HepG2 (cell line): Measurements from ENCODE around the gene ANAPC16. TPM values are rescaled to one million over a fixed set of nuclear protein-coding genes. Genes with fewer than 3 reads are reported as not detected.

ENCODE experiments used
- HES4 ChIP-seq: sonication (generic); formaldehyde crosslinking; IDR thresholded peaks from 2 replicates; pipeline ENCODE4 v1.9.0; 2021; ENCODE audit warnings: mild to moderate bottlenecking, missing genetic modification reagents, borderline replicate concordance
- RAD21 ChIP-seq: fragments of 450-650 bp; formaldehyde crosslinking; IDR thresholded peaks from 2 replicates; pipeline ENCODE4 v1.5.0; 2020; ENCODE audit warnings: mild to moderate bottlenecking
- SMARCE1 ChIP-seq: fragments of 450-650 bp; IDR thresholded peaks from 2 replicates; pipeline ENCODE4 v1.6.1; 2017; ENCODE audit warnings: borderline replicate concordance
- TCF12 ChIP-seq, 2 experiments: fragments of 450-650 bp in 1 of 2; sonication (generic) in 1 of 2; formaldehyde crosslinking in 1 of 2; IDR thresholded peaks; 2 replicates each; pipeline versions ENCODE4 v1.6.1 to v1.8.0; 2017 to 2022; ENCODE audit warnings: antibody characterized with exemption in 1 of 2, mild to moderate bottlenecking in 1 of 2, missing genetic modification reagents in 1 of 2, moderate library complexity in 1 of 2
- TGIF2 ChIP-seq: IDR thresholded peaks from 2 replicates; pipeline ENCODE4 v1.6.1; 2016; ENCODE audit warnings: control low read depth, missing compliant biosample characterization
- ZBTB8A ChIP-seq: sonication (generic); formaldehyde crosslinking; IDR thresholded peaks from 2 replicates; pipeline ENCODE4 v1.4.0; 2020; ENCODE audit warnings: mild to moderate bottlenecking, low read depth, missing genetic modification reagents, borderline replicate concordance
- ZMYM3 ChIP-seq: sonication (generic); formaldehyde crosslinking; IDR thresholded peaks from 2 replicates; pipeline ENCODE4 v1.5.1; 2020; ENCODE audit warnings: mild to moderate bottlenecking, missing genetic modification reagents
- ZNF552 ChIP-seq: sonication (generic); formaldehyde crosslinking; IDR thresholded peaks from 2 replicates; pipeline ENCODE4 v1.9.0; 2022; ENCODE audit warnings: missing genetic modification reagents, mild to moderate bottlenecking, borderline replicate concordance
- ZSCAN22 ChIP-seq: sonication (generic); formaldehyde crosslinking; IDR thresholded peaks from 2 replicates; pipeline ENCODE4 v1.4.0; 2020; ENCODE audit warnings: mild to moderate bottlenecking, missing genetic modification reagents
- polyA plus RNA-seq, 8 experiments: library from polyadenylated mRNA; depleted of rRNA in 3 of 8; stranded (reverse) in 7 of 8; unstranded in 1 of 8; fragments of >200 nt; fragmentation: Illumina TruSeq in 4 of 8; extraction: Trizol in 4 of 8; gene quantifications; 2 replicates each; pipeline versions ENCODE4 v1.2.1 to v1.2.3, GENCODE V29; 2011 to 2016; ENCODE audit warnings: low read depth in 4 of 8, missing spikeins in 1 of 8, mixed read lengths in 1 of 8; ENCODE audit not compliant: insufficient read depth in 1 of 8
- total RNA-seq, 5 experiments: library from RNA; depleted of rRNA; stranded (reverse); fragments of >200 nt; fragmentation: Illumina TruSeq; extraction: Trizol; gene quantifications; 2 replicates each; pipeline ENCODE4 v1.2.3, GENCODE V29; 2016; ENCODE audit warnings: low read depth in 1 of 5
- TF ChIP-seq, protein P1 (sequence below): sonication (generic); formaldehyde crosslinking; IDR thresholded peaks from 2 replicates; pipeline ENCODE4 v1.5.1; 2020; ENCODE audit warnings: missing genetic modification reagents, mild to moderate bottlenecking, borderline replicate concordance
- TF ChIP-seq, protein P2 (sequence below): sonication (generic); formaldehyde crosslinking; IDR thresholded peaks from 2 replicates; pipeline ENCODE4 v1.5.0; 2020; ENCODE audit warnings: missing genetic modification reagents, mild to moderate bottlenecking, borderline replicate concordance
- TF ChIP-seq, protein P3 (sequence below): sonication (generic); formaldehyde crosslinking; IDR thresholded peaks from 2 replicates; pipeline ENCODE4 v1.4.0; 2020; ENCODE audit warnings: missing genetic modification reagents
- TF ChIP-seq, protein P4 (sequence below): sonication (generic); formaldehyde crosslinking; IDR thresholded peaks from 2 replicates; pipeline ENCODE4 v1.4.0; 2020; ENCODE audit warnings: mild to moderate bottlenecking, missing genetic modification reagents, borderline replicate concordance
- TF ChIP-seq, protein P5 (sequence below): sonication (generic); formaldehyde crosslinking; IDR thresholded peaks from 2 replicates; pipeline ENCODE4 v1.8.1; 2023; ENCODE audit warnings: mild to moderate bottlenecking, missing genetic modification reagents

Gene ANAPC16
- total and polyA plus RNA-seq, 2 of the 13 experiments (the other 11 are each of a cell fraction or from before 2014, with no cell fraction given) = 74.8 to 89.4 TPM

DNA sequence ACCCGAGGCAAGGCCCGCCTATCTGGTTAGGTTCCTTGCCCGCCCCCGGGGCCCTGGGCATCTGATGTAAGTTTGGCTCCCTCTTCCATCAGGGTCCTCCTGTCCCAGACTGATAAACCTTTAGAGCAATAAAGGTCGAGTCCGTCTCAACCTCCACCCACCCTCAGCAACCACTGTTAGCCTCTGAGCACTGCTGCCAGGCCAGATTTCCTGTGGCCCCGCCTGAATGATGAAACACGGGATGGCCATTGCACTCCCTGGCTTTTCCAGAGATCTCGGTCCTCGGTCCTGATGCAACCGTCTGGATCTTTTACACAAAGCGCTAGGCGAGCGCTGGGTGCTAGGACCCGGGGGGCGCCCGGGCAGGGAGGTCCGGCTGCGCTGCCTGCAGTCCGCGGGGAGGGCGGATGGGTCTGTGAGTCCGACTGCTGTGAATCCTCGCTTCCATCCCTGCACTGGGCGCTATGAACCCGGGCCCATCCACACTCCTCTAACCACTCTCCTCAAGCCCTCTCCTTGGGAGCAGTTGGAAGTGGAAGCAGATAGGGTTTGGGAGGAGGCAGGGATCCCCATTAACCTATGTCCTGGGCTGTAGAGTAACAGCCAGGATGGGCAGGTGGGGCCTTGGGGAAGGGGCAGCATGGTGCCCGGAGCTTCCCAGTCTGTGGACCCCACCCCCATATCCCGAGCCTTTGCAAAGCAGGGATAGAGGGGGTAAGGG, 57.0 kb downstream of the ANAPC16 start (continued):
- TF ChIP-seq, protein P1, sequence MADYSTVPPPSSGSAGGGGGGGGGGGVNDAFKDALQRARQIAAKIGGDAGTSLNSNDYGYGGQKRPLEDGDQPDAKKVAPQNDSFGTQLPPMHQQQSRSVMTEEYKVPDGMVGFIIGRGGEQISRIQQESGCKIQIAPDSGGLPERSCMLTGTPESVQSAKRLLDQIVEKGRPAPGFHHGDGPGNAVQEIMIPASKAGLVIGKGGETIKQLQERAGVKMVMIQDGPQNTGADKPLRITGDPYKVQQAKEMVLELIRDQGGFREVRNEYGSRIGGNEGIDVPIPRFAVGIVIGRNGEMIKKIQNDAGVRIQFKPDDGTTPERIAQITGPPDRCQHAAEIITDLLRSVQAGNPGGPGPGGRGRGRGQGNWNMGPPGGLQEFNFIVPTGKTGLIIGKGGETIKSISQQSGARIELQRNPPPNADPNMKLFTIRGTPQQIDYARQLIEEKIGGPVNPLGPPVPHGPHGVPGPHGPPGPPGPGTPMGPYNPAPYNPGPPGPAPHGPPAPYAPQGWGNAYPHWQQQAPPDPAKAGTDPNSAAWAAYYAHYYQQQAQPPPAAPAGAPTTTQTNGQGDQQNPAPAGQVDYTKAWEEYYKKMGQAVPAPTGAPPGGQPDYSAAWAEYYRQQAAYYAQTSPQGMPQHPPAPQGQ (CRISPR knock-in tag) = peak; percentile 73; the same call in 1 of the 2 replicates
- no peak for TF ChIP-seq HES4 (CRISPR knock-in tag)
- TF ChIP-seq ZSCAN22 (CRISPR knock-in tag) = no peak; the same call in 1 of the 2 replicates
- TF ChIP-seq TCF12 (IDR thresholded peaks at IDR 0.05) = no peak
- no peak for TF ChIP-seq TCF12 (CRISPR knock-in tag; IDR thresholded peaks at IDR 0.05)
- TF ChIP-seq TGIF2 = no peak
- TF ChIP-seq, protein P2, sequence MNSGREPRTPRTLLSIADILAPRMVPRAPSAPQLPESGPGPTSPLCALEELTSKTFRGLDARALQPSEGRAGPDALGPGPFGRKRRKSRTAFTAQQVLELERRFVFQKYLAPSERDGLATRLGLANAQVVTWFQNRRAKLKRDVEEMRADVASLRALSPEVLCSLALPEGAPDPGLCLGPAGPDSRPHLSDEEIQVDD (CRISPR knock-in tag) = no peak
- TF ChIP-seq, protein P3, sequence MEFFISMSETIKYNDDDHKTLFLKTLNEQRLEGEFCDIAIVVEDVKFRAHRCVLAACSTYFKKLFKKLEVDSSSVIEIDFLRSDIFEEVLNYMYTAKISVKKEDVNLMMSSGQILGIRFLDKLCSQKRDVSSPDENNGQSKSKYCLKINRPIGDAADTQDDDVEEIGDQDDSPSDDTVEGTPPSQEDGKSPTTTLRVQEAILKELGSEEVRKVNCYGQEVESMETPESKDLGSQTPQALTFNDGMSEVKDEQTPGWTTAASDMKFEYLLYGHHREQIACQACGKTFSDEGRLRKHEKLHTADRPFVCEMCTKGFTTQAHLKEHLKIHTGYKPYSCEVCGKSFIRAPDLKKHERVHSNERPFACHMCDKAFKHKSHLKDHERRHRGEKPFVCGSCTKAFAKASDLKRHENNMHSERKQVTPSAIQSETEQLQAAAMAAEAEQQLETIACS = no peak
- TF ChIP-seq RAD21 (CRISPR knock-in tag) = peak; percentile 74
- TF ChIP-seq, protein P4, sequence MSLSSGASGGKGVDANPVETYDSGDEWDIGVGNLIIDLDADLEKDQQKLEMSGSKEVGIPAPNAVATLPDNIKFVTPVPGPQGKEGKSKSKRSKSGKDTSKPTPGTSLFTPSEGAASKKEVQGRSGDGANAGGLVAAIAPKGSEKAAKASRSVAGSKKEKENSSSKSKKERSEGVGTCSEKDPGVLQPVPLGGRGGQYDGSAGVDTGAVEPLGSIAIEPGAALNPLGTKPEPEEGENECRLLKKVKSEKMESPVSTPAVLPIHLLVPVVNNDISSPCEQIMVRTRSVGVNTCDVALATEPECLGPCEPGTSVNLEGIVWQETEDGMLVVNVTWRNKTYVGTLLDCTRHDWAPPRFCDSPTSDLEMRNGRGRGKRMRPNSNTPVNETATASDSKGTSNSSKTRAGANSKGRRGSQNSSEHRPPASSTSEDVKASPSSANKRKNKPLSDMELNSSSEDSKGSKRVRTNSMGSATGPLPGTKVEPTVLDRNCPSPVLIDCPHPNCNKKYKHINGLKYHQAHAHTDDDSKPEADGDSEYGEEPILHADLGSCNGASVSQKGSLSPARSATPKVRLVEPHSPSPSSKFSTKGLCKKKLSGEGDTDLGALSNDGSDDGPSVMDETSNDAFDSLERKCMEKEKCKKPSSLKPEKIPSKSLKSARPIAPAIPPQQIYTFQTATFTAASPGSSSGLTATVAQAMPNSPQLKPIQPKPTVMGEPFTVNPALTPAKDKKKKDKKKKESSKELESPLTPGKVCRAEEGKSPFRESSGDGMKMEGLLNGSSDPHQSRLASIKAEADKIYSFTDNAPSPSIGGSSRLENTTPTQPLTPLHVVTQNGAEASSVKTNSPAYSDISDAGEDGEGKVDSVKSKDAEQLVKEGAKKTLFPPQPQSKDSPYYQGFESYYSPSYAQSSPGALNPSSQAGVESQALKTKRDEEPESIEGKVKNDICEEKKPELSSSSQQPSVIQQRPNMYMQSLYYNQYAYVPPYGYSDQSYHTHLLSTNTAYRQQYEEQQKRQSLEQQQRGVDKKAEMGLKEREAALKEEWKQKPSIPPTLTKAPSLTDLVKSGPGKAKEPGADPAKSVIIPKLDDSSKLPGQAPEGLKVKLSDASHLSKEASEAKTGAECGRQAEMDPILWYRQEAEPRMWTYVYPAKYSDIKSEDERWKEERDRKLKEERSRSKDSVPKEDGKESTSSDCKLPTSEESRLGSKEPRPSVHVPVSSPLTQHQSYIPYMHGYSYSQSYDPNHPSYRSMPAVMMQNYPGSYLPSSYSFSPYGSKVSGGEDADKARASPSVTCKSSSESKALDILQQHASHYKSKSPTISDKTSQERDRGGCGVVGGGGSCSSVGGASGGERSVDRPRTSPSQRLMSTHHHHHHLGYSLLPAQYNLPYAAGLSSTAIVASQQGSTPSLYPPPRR (CRISPR knock-in tag) = peak; percentile 83
- no peak for TF ChIP-seq ZNF552 (CRISPR knock-in tag)
- no peak for TF ChIP-seq SMARCE1
- TF ChIP-seq, protein P5, sequence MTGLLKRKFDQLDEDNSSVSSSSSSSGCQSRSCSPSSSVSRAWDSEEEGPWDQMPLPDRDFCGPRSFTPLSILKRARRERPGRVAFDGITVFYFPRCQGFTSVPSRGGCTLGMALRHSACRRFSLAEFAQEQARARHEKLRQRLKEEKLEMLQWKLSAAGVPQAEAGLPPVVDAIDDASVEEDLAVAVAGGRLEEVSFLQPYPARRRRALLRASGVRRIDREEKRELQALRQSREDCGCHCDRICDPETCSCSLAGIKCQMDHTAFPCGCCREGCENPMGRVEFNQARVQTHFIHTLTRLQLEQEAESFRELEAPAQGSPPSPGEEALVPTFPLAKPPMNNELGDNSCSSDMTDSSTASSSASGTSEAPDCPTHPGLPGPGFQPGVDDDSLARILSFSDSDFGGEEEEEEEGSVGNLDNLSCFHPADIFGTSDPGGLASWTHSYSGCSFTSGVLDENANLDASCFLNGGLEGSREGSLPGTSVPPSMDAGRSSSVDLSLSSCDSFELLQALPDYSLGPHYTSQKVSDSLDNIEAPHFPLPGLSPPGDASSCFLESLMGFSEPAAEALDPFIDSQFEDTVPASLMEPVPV (CRISPR knock-in tag) = peak; percentile 69; the same call in 1 of the 2 replicates
- TF ChIP-seq ZBTB8A = peak; percentile 89
- TF ChIP-seq ZMYM3 (CRISPR knock-in tag) = peak; percentile 99
